Esophagus muscularis mucosa (tissue), 2 donors: ENCODE measurements around the gene TRIM8.

Source experiments
- EP300 ChIP-seq: sonication (generic); formaldehyde crosslinking; IDR thresholded peaks from one replicate; pipeline ENCODE4 v1.6.1; 2017; ENCODE audit warnings: antibody characterized with exemption
- POLR2A ChIP-seq: fragments of 450-650 bp; IDR thresholded peaks from one replicate; pipeline ENCODE4 v1.6.1; 2017; ENCODE audit warnings: antibody characterized with exemption, moderate library complexity, mild to moderate bottlenecking, low read depth

DNA sequence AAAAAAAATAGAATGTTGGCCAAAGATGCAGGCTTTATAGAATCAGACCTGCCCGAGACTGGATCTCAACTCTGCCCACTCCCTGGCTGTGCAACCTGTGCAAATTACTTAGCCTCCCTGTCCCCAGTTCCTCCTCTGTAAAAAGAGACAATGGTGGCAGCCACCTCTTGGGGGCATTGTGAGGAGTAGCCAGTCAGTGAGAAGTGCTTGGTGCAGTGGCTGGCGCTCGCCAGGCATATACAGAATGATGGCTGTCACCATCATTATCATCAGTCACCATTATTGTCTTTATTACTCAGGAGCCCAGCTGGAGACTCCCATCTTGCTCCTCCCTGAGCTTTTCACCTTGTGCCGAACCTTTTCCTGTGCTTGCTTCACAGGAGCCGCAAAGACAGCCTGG is 29.4 kb upstream of the TRIM8 start:
- TF ChIP-seq POLR2A (no peak), EP300 (no peak)
